ENCODE results near the gene RSPO1. TPM values are rescaled to one million over a fixed set of nuclear protein-coding genes. Genes with fewer than 3 reads are reported as not detected.

RSPO1 gene
- total and polyA plus RNA-seq, 2 of the 4 experiments (the other 2 are of a cell fraction): not detected

DNA sequence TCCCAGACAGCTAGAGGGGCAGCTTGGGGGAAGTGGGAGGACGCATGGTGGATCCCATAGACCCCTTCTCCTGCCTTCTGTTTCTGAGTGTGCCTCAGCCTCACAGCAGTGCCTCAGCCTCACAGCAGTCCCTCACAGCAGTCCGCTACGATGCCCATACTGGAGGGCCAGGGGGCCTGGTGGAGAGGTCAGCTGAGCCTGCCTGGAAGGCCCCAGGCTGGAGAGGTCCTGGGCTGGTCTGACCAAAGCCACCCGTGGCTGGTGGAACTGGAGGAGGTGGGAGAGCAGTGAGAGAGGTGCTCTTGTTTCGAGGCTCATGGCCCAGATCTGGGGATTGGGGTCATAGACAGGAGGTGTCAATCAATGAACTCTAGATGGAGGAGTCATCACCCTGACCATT lies 16.0 kb upstream of the RSPO1 start:
- intact Hi-C loops (cut with micrococcal nuclease) (no loop called here), dilution Hi-C loops (cut with HindIII; ENCODE audit: low sequenced_read_pairs, unreplicated experiment) (no loop called here), in situ Hi-C loops (cut with MboI; ENCODE audit: low sequenced_read_pairs) (no loop called here)
- ChIA-PET CTCF (no interaction called here), POLR2A (ENCODE audit: unreplicated experiment) (no interaction called here)
- Histone ChIP-seq H4K20me1 (ENCODE audit: insufficient read depth, low read length) (no peaks in the 10 kb centered on the region), H2BK5ac (ENCODE audit: low read depth, low read length, poor library complexity, severe bottlenecking) (no peak overlapping the region), H3K9me1 (ENCODE audit: insufficient read depth, low read length) (no peaks in the 10 kb centered on the region), H3K56ac (ENCODE audit: extremely low read depth, insufficient read depth, low read length) (no peak overlapping the region), H3K18ac (ENCODE audit: low read depth, low read length) (no peak overlapping the region), H3K27ac (ENCODE audit: insufficient read depth, low read length) (no peak overlapping the region), H3K4ac (ENCODE audit: low read depth, low read length) (no peak overlapping the region), H3K79me1 (ENCODE audit: low read depth in 1 of 2, low read length in 2 of 2) (no peaks in the 10 kb centered on the region), H4K91ac (ENCODE audit: insufficient read depth, low read depth, low read length) (no peak overlapping the region), H2BK120ac (ENCODE audit: low read depth, low read length) (no peak overlapping the region), H3K27me3 (ENCODE audit: control insufficient read depth, insufficient read depth, low read length) (peaks cover 17% of the 10 kb centered on the region; the same call in 1 of the 2 replicates), H3K9me3 (ENCODE audit: control insufficient read depth, insufficient read depth, low read length) (no peaks in the 10 kb centered on the region), H2BK15ac (ENCODE audit: low read depth, low read length) (no peak overlapping the region), H2AFZ (replicated peaks; ENCODE audit: low read length, poor library complexity) (no peak overlapping the region), H3K23ac (ENCODE audit: low read depth, low read length) (no peak overlapping the region), H4K5ac (ENCODE audit: low read depth, low read length) (no peak overlapping the region), H3K4me1 (ENCODE audit: control insufficient read depth, insufficient read depth, low read length) (no peaks in the 10 kb centered on the region), H3K14ac (replicated peaks; ENCODE audit: low read depth, low read length) (no peak overlapping the region), H2BK20ac (ENCODE audit: low read depth, low read length) (no peak overlapping the region), H4K8ac (ENCODE audit: low read depth in 2 of 2, low read length in 2 of 2) (no peak overlapping the region), H3K4me2 (ENCODE audit: low read depth, low read length) (no peak overlapping the region), H2AK5ac (ENCODE audit: low read depth, low read length) (no peak overlapping the region), H3K4me3 (ENCODE audit: insufficient read depth, low read depth, low read length) (no peak overlapping the region), H3K9ac (ENCODE audit: low read depth, low read length) (no peak overlapping the region), H2AK9ac (replicated peaks; ENCODE audit: low read depth, low read length, poor library complexity) (no peak overlapping the region), H3K36me3 (ENCODE audit: control insufficient read depth, insufficient read depth, low read length) (no peaks in the 10 kb centered on the region)
- TF ChIP-seq FOS (IDR thresholded peaks at IDR 0.05; ENCODE audit: low read depth, low read length) (no peak), RCOR1 (IDR thresholded peaks at IDR 0.05; ENCODE audit: insufficient replicate concordance, low read length) (no peak), MAFK (IDR thresholded peaks at IDR 0.05; ENCODE audit: low read depth, low read length) (no peak), CHD1 (IDR thresholded peaks at IDR 0.05; ENCODE audit: low read depth, low read length) (no peak), NFE2L2 (IDR thresholded peaks at IDR 0.05; ENCODE audit: low read depth, low read length) (no peak), RFX5 (IDR thresholded peaks at IDR 0.05; ENCODE audit: low read depth, low read length) (no peak), RAD21 (IDR thresholded peaks at IDR 0.05; ENCODE audit: low read length) (no peak), CEBPB (IDR thresholded peaks at IDR 0.05; ENCODE audit: low read depth, low read length) (no peak), MAZ (IDR thresholded peaks at IDR 0.05; ENCODE audit: borderline replicate concordance, low read depth, low read length) (no peak), CTCF (conservative IDR thresholded peaks at IDR 0.05; ENCODE audit: low read depth, low read length) (no peak), BHLHE40 (IDR thresholded peaks at IDR 0.05; ENCODE audit: low read depth, low read length) (no peak), ELK1 (IDR thresholded peaks at IDR 0.05; ENCODE audit: borderline replicate concordance, low read depth, low read length) (no peak), POLR2A (IDR thresholded peaks at IDR 0.05; ENCODE audit: low read depth, low read length) (no peak), SMC3 (IDR thresholded peaks at IDR 0.05; ENCODE audit: low read depth, low read length) (no peak), MXI1 (IDR thresholded peaks at IDR 0.05; ENCODE audit: borderline replicate concordance, low read depth, low read length) (no peak)
- TF ChIP-seq, protein P1, sequence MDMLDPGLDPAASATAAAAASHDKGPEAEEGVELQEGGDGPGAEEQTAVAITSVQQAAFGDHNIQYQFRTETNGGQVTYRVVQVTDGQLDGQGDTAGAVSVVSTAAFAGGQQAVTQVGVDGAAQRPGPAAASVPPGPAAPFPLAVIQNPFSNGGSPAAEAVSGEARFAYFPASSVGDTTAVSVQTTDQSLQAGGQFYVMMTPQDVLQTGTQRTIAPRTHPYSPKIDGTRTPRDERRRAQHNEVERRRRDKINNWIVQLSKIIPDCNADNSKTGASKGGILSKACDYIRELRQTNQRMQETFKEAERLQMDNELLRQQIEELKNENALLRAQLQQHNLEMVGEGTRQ (IDR thresholded peaks at IDR 0.05; ENCODE audit: low read depth, low read length): no peak
- no peak for DNase-seq
- no TSS peak for BruUV-seq (replicated peaks)
- WGBS, 2 experiments (ENCODE audit: extremely low coverage in 2 of 2, insufficient read length in 1 of 2): 0% methylated on average over 1 of the region's 5 CpGs; no CpG with 5 or more reads in 1 of the 2 experiments
- ATAC-seq (ENCODE audit: low read depth): no peak

All from IMR-90 (cell line).